PC-9 (cell line): ENCODE measurements around the gene CFAP410. TPM values are rescaled to one million over a fixed set of nuclear protein-coding genes. Genes with fewer than 3 reads are reported as not detected.
"Not testable (repeated sequence)": the region's sequence is repeated elsewhere in the genome, so short reads cannot be mapped to it uniquely, and the experiment has no call there.

Experiments used
- BruUV-seq: library from RNA; stranded (reverse); fragments of 400-500 nt; replicated peaks from 2 replicates; lab custom pipeline; 2021; lab: Mats Ljungman, UMichigan
- CTCF ChIA-PET: fragments of 300-600 bp; sonication (Branson Sonifier 250); formaldehyde crosslinking; loops from one replicate; lab custom pipeline; 2022; ENCODE audit warnings: antibody characterized with exemption; lab: Charles Lee
- POLR2A ChIA-PET: fragments of 300-600 bp; sonication (Branson Sonifier 250); formaldehyde crosslinking; loops from one replicate; lab custom pipeline; 2022; ENCODE audit warnings: antibody characterized with exemption; ENCODE audit not compliant: unreplicated experiment; lab: Charles Lee
- DNase-seq, 2 experiments: peaks; one replicate each; pipeline versions ENCODE4 v3.0.0 to v3.0.0-alpha.2; 2015 to 2022; ENCODE audit warnings: mixed read lengths in 1 of 2
- H2AFZ ChIP-seq: fragments of 200-600 bp; sonication (generic); 2 replicates; pipeline ENCODE4 v1.8.1; 2017; ENCODE audit warnings: antibody characterized with exemption
- H3F3A ChIP-seq: fragments of 200-600 bp; sonication (generic); 2 replicates; pipeline ENCODE4 v1.8.1; 2017; ENCODE audit warnings: antibody characterized with exemption, mild to moderate bottlenecking, low read depth; ENCODE audit not compliant: insufficient read depth
- H3K27ac ChIP-seq: fragments of 200-600 bp; sonication (generic); 2 replicates; pipeline ENCODE4 v1.6.1; 2016; ENCODE audit warnings: mixed run types
- H3K27me3 ChIP-seq: fragments of 200-600 bp; sonication (generic); 2 replicates; pipeline ENCODE4 v1.6.1; 2016; ENCODE audit warnings: low read depth, mixed run types; ENCODE audit not compliant: insufficient read depth
- H3K36me3 ChIP-seq: fragments of 200-600 bp; sonication (generic); 2 replicates; pipeline ENCODE4 v1.6.1; 2016; ENCODE audit warnings: low read depth, mixed run types
- H3K4me1 ChIP-seq: fragments of 200-600 bp; sonication (generic); replicated peaks from 2 replicates; pipeline ENCODE4 v1.6.1; 2016; ENCODE audit warnings: mixed run types; ENCODE audit not compliant: insufficient read depth
- H3K4me2 ChIP-seq: fragments of 200-600 bp; sonication (generic); 2 replicates; pipeline ENCODE4 v1.6.1; 2017; ENCODE audit warnings: mixed run types
- H3K4me3 ChIP-seq: fragments of 200-600 bp; sonication (generic); 2 replicates; pipeline ENCODE4 v1.6.1; 2016; ENCODE audit warnings: mixed run types
- H3K79me2 ChIP-seq: fragments of 200-600 bp; sonication (generic); 2 replicates; pipeline ENCODE4 v1.6.1; 2017; ENCODE audit warnings: low read depth, mixed run types
- H3K9me2 ChIP-seq: fragments of 200-600 bp; sonication (generic); 2 replicates; pipeline ENCODE4 v1.8.1; 2017; ENCODE audit warnings: mild to moderate bottlenecking; ENCODE audit not compliant: insufficient read depth
- H3K9me3 ChIP-seq: fragments of 200-600 bp; sonication (generic); 2 replicates; pipeline ENCODE4 v1.8.1; 2016; ENCODE audit warnings: low read depth; ENCODE audit not compliant: insufficient read depth
- H4K20me1 ChIP-seq: fragments of 200-600 bp; sonication (generic); 2 replicates; pipeline ENCODE4 v1.8.1; 2017; ENCODE audit not compliant: insufficient read depth
- CTCF ChIP-seq: fragments of 200-600 bp; sonication (generic); conservative IDR thresholded peaks from 2 replicates; pipeline ENCODE4 v1.6.1; 2017; ENCODE audit warnings: mixed run types, antibody characterized with exemption, mild to moderate bottlenecking, moderate library complexity
- EZH2 ChIP-seq: fragments of 200-600 bp; sonication (generic); IDR thresholded peaks from 2 replicates; pipeline ENCODE4 v1.8.0; 2017; ENCODE audit warnings: antibody characterized with exemption, low read depth
- intact Hi-C: fragments of 100-400 bp; cut with micrococcal nuclease; formaldehyde crosslinking; loops from one replicate; pipeline ENCODE4 v1.10.0; 2022; ENCODE audit not compliant: unreplicated experiment
- total RNA-seq: library from RNA; stranded (reverse); gene quantifications from 2 replicates; pipeline ENCODE4 v1.2.3, GENCODE V29; 2021

The CFAP410 gene
- total RNA-seq, 1 experiment from 2014 or later: 12.5 TPM

- CTCF ChIA-PET: no interaction called here
- Histone ChIP-seq H3K9me2 (no peaks in the 10 kb centered on the region), H3K36me3 (no peaks in the 10 kb centered on the region), H3K4me3 (no peak overlapping the region), H3K4me2 (no peak overlapping the region), H3K4me1 (no peaks in the 10 kb centered on the region), H3K9me3 (no peaks in the 10 kb centered on the region), H2AFZ (no peak overlapping the region), H3K79me2 (no peaks in the 10 kb centered on the region), H4K20me1 (no peaks in the 10 kb centered on the region), H3K27ac (no peak overlapping the region), H3F3A (no peaks in the 10 kb centered on the region), H3K27me3 (peaks cover 13% of the 10 kb centered on the region)
- intact Hi-C loops: no loop called here
- DNase-seq: no peak
- TF ChIP-seq EZH2 (no peak), CTCF (no peak)
- POLR2A ChIA-PET: no interaction called here
- no TSS peak for BruUV-seq
Measured at GRCh38 chr21:44347911-44348451, 8.8 kb upstream of the CFAP410 start.

GRCh38 chr21:44345495-44345894 lies 6.3 kb upstream of the CFAP410 start:
- no peaks in the 10 kb centered on the region for H3K9me3 ChIP-seq
- H3K79me2 ChIP-seq: no peaks in the 10 kb centered on the region
- intact Hi-C loops: no loop called here
- no TSS peak for BruUV-seq
- POLR2A ChIA-PET: no interaction called here
- peaks cover 8% of the 10 kb centered on the region for H3K27me3 ChIP-seq
- no peak overlapping the region for H2AFZ ChIP-seq
- no peaks in the 10 kb centered on the region for H3K36me3 ChIP-seq
- H3K4me3 ChIP-seq: no peak overlapping the region
- H4K20me1 ChIP-seq: no peaks in the 10 kb centered on the region
- no peaks in the 10 kb centered on the region for H3K9me2 ChIP-seq
- no peak overlapping the region for H3K27ac ChIP-seq
- no peaks in the 10 kb centered on the region for H3F3A ChIP-seq
- H3K4me2 ChIP-seq: no peak overlapping the region
- 0 out of 2 replicates have a peak, but pooled peaks cover under 1% of the 10 kb centered on the region for H3K4me1 ChIP-seq
- no peak for DNase-seq
- TF ChIP-seq CTCF: no peak
- no peak for TF ChIP-seq EZH2
- CTCF ChIA-PET: interaction anchor here (0.6 kb wide), 1 partner anchor 582 kb away, joined by 3 read pairs; no protein-coding TSS in a partner anchor

GRCh38 chr21:44344541-44345183 lies 5.5 kb upstream of the CFAP410 start:
- Histone ChIP-seq H2AFZ (no peak overlapping the region), H3K4me1 (peaks cover 7% of the 10 kb centered on the region; the same call in 1 of the 2 replicates), H4K20me1 (no peaks in the 10 kb centered on the region), H3K9me3 (no peaks in the 10 kb centered on the region), H3K4me2 (no peak overlapping the region), H3K9me2 (no peaks in the 10 kb centered on the region), H3K36me3 (no peaks in the 10 kb centered on the region), H3F3A (0 out of 2 replicates have a peak, but pooled peaks cover 2% of the 10 kb centered on the region), H3K4me3 (no peak overlapping the region), H3K27ac (no peak overlapping the region), H3K27me3 (peaks cover 8% of the 10 kb centered on the region), H3K79me2 (no peaks in the 10 kb centered on the region)
- CTCF ChIA-PET: interaction anchor here (0.6 kb wide), 1 partner anchor 583 kb away, joined by 3 read pairs; no protein-coding TSS in a partner anchor
- TF ChIP-seq EZH2: no peak
- TF ChIP-seq CTCF: no peak
- intact Hi-C loops: no loop called here
- no peak for DNase-seq
- no TSS peak for BruUV-seq
- POLR2A ChIA-PET: no interaction called here

GRCh38 chr21:44342981-44343380 lies 3.8 kb upstream of the CFAP410 start:
- CTCF ChIA-PET, POLR2A ChIA-PET, intact Hi-C loops: not testable (repeated sequence)

GRCh38 chr21:44341726-44342458 lies 2.7 kb upstream of the CFAP410 start:
- H4K20me1 ChIP-seq, H3K4me3 ChIP-seq, H2AFZ ChIP-seq, H3K27me3 ChIP-seq, H3K36me3 ChIP-seq, DNase-seq, H3K9me3 ChIP-seq, CTCF ChIA-PET, H3K27ac ChIP-seq, H3K4me2 ChIP-seq, BruUV-seq, intact Hi-C loops, H3K9me2 ChIP-seq, H3K79me2 ChIP-seq, POLR2A ChIA-PET: not testable (repeated sequence)
- peaks cover 19% of the 10 kb centered on the region for H3F3A ChIP-seq
- H3K4me1 ChIP-seq: peaks cover 11% of the 10 kb centered on the region; the same call in 1 of the 2 replicates

More at GRCh38 chr21:44342981-44343380, 3.8 kb upstream of the CFAP410 start:
- not testable (repeated sequence) for H3K79me2 ChIP-seq, H3K4me1 ChIP-seq, H3K4me2 ChIP-seq, H4K20me1 ChIP-seq, H3K4me3 ChIP-seq, DNase-seq, H3K36me3 ChIP-seq, H3K27me3 ChIP-seq, H3K9me2 ChIP-seq, H2AFZ ChIP-seq, H3K27ac ChIP-seq, H3K9me3 ChIP-seq, BruUV-seq, H3F3A ChIP-seq
